K562 (cell line): Measurements from ENCODE around the gene RBM19. TPM values are rescaled to one million over a fixed set of nuclear protein-coding genes. Genes with fewer than 3 reads are reported as not detected.

ENCODE experiments used
- ATAC-seq: fragments of 200-7000 bp; cut with Tn5 transposase; 3 replicates; pipeline ENCODE4 v1.9.1; 2020; ENCODE audit warnings: moderate library complexity
- BruUV-seq: library from RNA; stranded (reverse); fragments of 400-500 nt; replicated peaks from 2 replicates; lab custom pipeline; 2021; lab: Mats Ljungman, UMichigan
- CTCF ChIA-PET: fragments of 300-600 bp; formaldehyde crosslinking; extraction: SDS; loops from one replicate; lab custom pipeline; 2021; ENCODE audit warnings: low intra/inter-chr PET ratio; lab: Yijun Ruan, JAX
- POLR2A ChIA-PET: fragments of 300-600, 350-650 bp; sonication (Branson Sonifier 250); formaldehyde crosslinking; extraction: SDS; loops from one replicate; lab custom pipeline; 2021; ENCODE audit warnings: antibody characterized with exemption, inconsistent platforms; lab: Yijun Ruan, JAX
- DNase-seq, 4 experiments: peaks; one replicate each; pipeline versions ENCODE4 v3.0.0 to v3.0.0-alpha.2; 2011 to 2018; ENCODE audit warnings: low spot score in 3 of 4, mixed read lengths in 3 of 4; ENCODE audit errors: extremely low read depth in 1 of 4
- FAIRE-seq: peaks from 2 replicates; lab custom pipeline; 2011; peaks lifted over from hg19 to GRCh38; lab: Jason Lieb, UNC
- H2AFZ ChIP-seq: 2 replicates; pipeline ENCODE4 v1.6.0; 2011; ENCODE audit warnings: low read depth, low read length, control low read depth, inconsistent platforms
- H3K27ac ChIP-seq: fragments of 200-600 bp; 3 replicates; pipeline ENCODE4 v1.8.0; 2011; ENCODE audit warnings: low read depth, mild to moderate bottlenecking, control low read depth, inconsistent platforms, low read length, moderate library complexity, mixed read lengths; ENCODE audit errors: extremely low read depth
- H3K27me3 ChIP-seq, 2 experiments: fragments of 300-600 bp in 1 of 2; 2 replicates in 1 of 2; 3 replicates in 1 of 2; pipeline versions ENCODE4 v1.6.0 to v1.8.0; 2011; ENCODE audit warnings: inconsistent platforms in 2 of 2, low read length in 2 of 2, mild to moderate bottlenecking in 1 of 2, mixed read lengths in 1 of 2, moderate library complexity in 1 of 2; ENCODE audit not compliant: control insufficient read depth in 2 of 2, insufficient read depth in 2 of 2
- H3K36me3 ChIP-seq: fragments of 300-600 bp; 3 replicates; pipeline ENCODE4 v1.8.0; 2011; ENCODE audit warnings: mild to moderate bottlenecking, low read length, inconsistent platforms; ENCODE audit not compliant: control insufficient read depth, insufficient read depth
- H3K4me1 ChIP-seq, 2 experiments: fragments of 200-600 bp in 1 of 2; replicated peaks in 1 of 2; 2 replicates in 1 of 2; 3 replicates in 1 of 2; pipeline versions ENCODE4 v1.5.1 to v1.8.0; 2011; ENCODE audit warnings: inconsistent platforms in 2 of 2, low read length in 2 of 2, mild to moderate bottlenecking in 1 of 2, mixed read lengths in 1 of 2, moderate library complexity in 1 of 2; ENCODE audit not compliant: control insufficient read depth in 2 of 2, insufficient read depth in 2 of 2
- H3K4me2 ChIP-seq: 2 replicates; pipeline ENCODE4 v1.6.1; 2011; ENCODE audit warnings: low read length, control low read depth, inconsistent platforms, mixed read lengths; ENCODE audit not compliant: insufficient read depth
- H3K4me3 ChIP-seq: fragments of 200-600 bp; sonication (generic), shearing (Covaris generic); 2 replicates; pipeline ENCODE4 v1.5.1; 2016; ENCODE audit warnings: control low read depth, inconsistent platforms
- H3K79me2 ChIP-seq: fragments of 200-600 bp; 3 replicates; pipeline ENCODE4 v1.8.0; 2011; ENCODE audit warnings: low read length, inconsistent platforms; ENCODE audit not compliant: control insufficient read depth, insufficient read depth
- H3K9ac ChIP-seq, 2 experiments: 2 replicates each; pipeline versions ENCODE4 v1.6.0 to v1.6.1; 2011; ENCODE audit warnings: low read depth in 2 of 2, low read length in 2 of 2, control low read depth in 1 of 2, inconsistent platforms in 1 of 2, mild to moderate bottlenecking in 1 of 2, mixed read lengths in 1 of 2; ENCODE audit not compliant: insufficient read depth in 1 of 2
- H3K9me1 ChIP-seq: one replicate; pipeline ENCODE4 v1.6.0; 2011; ENCODE audit warnings: inconsistent platforms, mild to moderate bottlenecking, low read length, moderate library complexity; ENCODE audit not compliant: control insufficient read depth, insufficient read depth
- H3K9me3 ChIP-seq: replicated peaks from 2 replicates; pipeline ENCODE4 v1.5.1; 2011; ENCODE audit warnings: low read depth, low read length, inconsistent platforms; ENCODE audit not compliant: control insufficient read depth, insufficient read depth
- H4K20me1 ChIP-seq: replicated peaks from 2 replicates; pipeline ENCODE4 v1.6.1; 2011; ENCODE audit warnings: low read length, inconsistent platforms, mixed read lengths; ENCODE audit not compliant: control insufficient read depth, insufficient read depth
- ADNP ChIP-seq: fragments of 200-800 bp; sonication (Bioruptor generic); IDR thresholded peaks from 2 replicates; pipeline ENCODE4 v1.6.1; 2016; ENCODE audit warnings: missing genetic modification characterization, missing compliant biosample characterization
- ARID1B ChIP-seq: fragments of 450-650 bp; IDR thresholded peaks from 2 replicates; pipeline ENCODE4 v1.6.1; 2016; ENCODE audit warnings: antibody characterized with exemption, mild to moderate bottlenecking, inconsistent platforms
- BCOR ChIP-seq: fragments of 450-650 bp; IDR thresholded peaks from 2 replicates; pipeline ENCODE4 v1.6.1; 2016
- BRD9 ChIP-seq: fragments of 450-650 bp; IDR thresholded peaks from 2 replicates; pipeline ENCODE4 v1.6.1; 2018; ENCODE audit warnings: low read depth; ENCODE audit not compliant: partially characterized antibody
- HIVEP1 ChIP-seq: fragments of 250-450 bp; sonication (Bioruptor Pico); IDR thresholded peaks from 2 replicates; pipeline ENCODE4 v1.4.0; 2020; ENCODE audit warnings: mild to moderate bottlenecking
- KDM1A ChIP-seq, 2 experiments: fragments of 450-650 bp; IDR thresholded peaks; 2 replicates each; pipeline ENCODE4 v1.6.1; 2016; ENCODE audit warnings: mild to moderate bottlenecking in 2 of 2
- OTX1 ChIP-seq: fragments of 450-650 bp; formaldehyde crosslinking; IDR thresholded peaks from 2 replicates; pipeline ENCODE4 v1.4.0; 2022; ENCODE audit warnings: mild to moderate bottlenecking
- RBM25 ChIP-seq: fragments of 200-400 bp; formaldehyde crosslinking; IDR thresholded peaks from 2 replicates; pipeline ENCODE4 v1.6.1; 2018; ENCODE audit warnings: low read length, low read depth, moderate library complexity; ENCODE audit not compliant: severe bottlenecking
- SFPQ ChIP-seq: fragments of 200-400 bp; formaldehyde crosslinking; IDR thresholded peaks from 2 replicates; pipeline ENCODE4 v1.6.1; 2017; ENCODE audit warnings: mild to moderate bottlenecking, low read depth, low read length, moderate library complexity
- SMARCA5 ChIP-seq: fragments of 450-650 bp; IDR thresholded peaks from 2 replicates; pipeline ENCODE4 v1.6.1; 2016
- SRSF7 ChIP-seq: fragments of 200-400 bp; formaldehyde crosslinking; optimal IDR thresholded peaks from 2 replicates; pipeline ENCODE3; 2017; ENCODE audit warnings: mild to moderate bottlenecking, low read depth, low read length
- ZFP36 ChIP-seq: fragments of 150-350 bp; IDR thresholded peaks from 2 replicates; pipeline ENCODE4 v1.6.1; 2018; ENCODE audit warnings: low read length, low read depth; ENCODE audit not compliant: partially characterized antibody
- WGBS: fragments of 100-300 bp; shearing (Covaris generic); methylation state at CpG from one replicate; pipeline ENCODE4 v1.1.6; 2016; ENCODE audit warnings: low coverage, mixed read lengths; ENCODE audit not compliant: insufficient coverage; ENCODE audit errors: missing lambda C conversion rate; 5-methylcytosine and 5-hydroxymethylcytosine counted together
- in situ Hi-C: fragments of 300-500 bp; cut with MboI; formaldehyde crosslinking; loops from 4 replicates; pipeline ENCODE4 v1.15.0; 2018; ENCODE audit warnings: inconsistent platforms, mixed read lengths
- intact Hi-C: fragments of 100-400 bp; cut with micrococcal nuclease; formaldehyde crosslinking; loops from 2 replicates; pipeline ENCODE4 v1.14.2; 2022
- polyA plus RNA-seq, 8 experiments: library from polyadenylated mRNA; depleted of rRNA in 4 of 8; stranded (reverse) in 5 of 8; unstranded in 3 of 8; fragments of >200 nt; fragmentation: Nextera tagmentation in 2 of 8; fragmentation: Illumina TruSeq in 1 of 8; extraction: Ambion mirVana in 2 of 8; extraction: Trizol in 1 of 8; gene quantifications; 2 replicates each; pipeline versions ENCODE4 v1.2.1 to v1.2.3, GENCODE V29; 2011 to 2014; ENCODE audit warnings: inconsistent platforms in 1 of 8, missing spikeins in 1 of 8
- total RNA-seq, 7 experiments: library from RNA; depleted of rRNA in 6 of 7; stranded (reverse); fragments of >200 nt in 6 of 7; fragmentation: Illumina TruSeq in 2 of 7; extraction: Trizol in 2 of 7; gene quantifications; 2 replicates each; pipeline versions ENCODE4 v1.2.1 to v1.2.3, GENCODE V29; 2011 to 2021; ENCODE audit warnings: low replicate concordance in 1 of 7

Gene RBM19
- total and polyA plus RNA-seq, 9 of the 15 experiments (the other 6 are each of a cell fraction or from before 2014, with no cell fraction given), result 16.0 to 58.4 (median 37.9) TPM

- no TSS peak for BruUV-seq
- ChIA-PET POLR2A (interaction anchor here (0.6 to 1.3 kb wide), 5 partner anchors 13 to 1977 kb away, joined by 3 to 5 read pairs (median 3); partner anchors contain the start of gene RBM19), CTCF (interaction anchor here (0.7 to 2.1 kb wide), 4 partner anchors 526 to 1773 kb away, joined by 3 to 16 read pairs (median 4); no protein-coding TSS in a partner anchor)
- Histone ChIP-seq H2AFZ (no peak overlapping the region), H3K4me3 (no peak overlapping the region), H3K27ac (no peak overlapping the region), H3K9me1 (no peaks in the 10 kb centered on the region), H3K9me3 (no peaks in the 10 kb centered on the region), H3K27me3 (peaks cover 3 to 5% of the 10 kb centered on the region in 2 experiments; a peak in 3 of 5 replicates), H3K4me1 (no peaks in the 10 kb centered on the region), H3K36me3 (no peaks in the 10 kb centered on the region), H3K79me2 (no peaks in the 10 kb centered on the region), H4K20me1 (peaks cover 5% of the 10 kb centered on the region; the same call in 1 of the 2 replicates), H3K9ac (no peak overlapping the region), H3K4me2 (no peak overlapping the region)
- ATAC-seq (no peak; the same call in 2 of the 3 replicates), FAIRE-seq (no peak), DNase-seq (no peak)
- in situ Hi-C loops (loop anchor here (10.0 to 25.0 kb wide), 3 partner anchors 525 to 1957 kb away; no protein-coding TSS in a partner anchor), intact Hi-C loops (loop anchor here (1.0 to 10.0 kb wide), 2 partner anchors 528 to 1775 kb away; no protein-coding TSS in a partner anchor)
- 0% methylated on average over 2 of the region's 2 CpGs for WGBS
- TF ChIP-seq ADNP (tag), result 0 out of 2 replicates have a peak, but pooled peaks have one; percentile 59
- TF ChIP-seq BRD9, result peak; percentile 87
- TF ChIP-seq KDM1A (IDR thresholded peaks at IDR 0.05), result peak in 1 of 2 experiments; percentile 32; a peak in 1 of 4 replicates
- no peak for TF ChIP-seq ARID1B
- TF ChIP-seq BCOR, result 0 out of 2 replicates have a peak, but pooled peaks have one; percentile 31
- TF ChIP-seq RBM25, result peak; percentile 72
- peak; percentile 53 for TF ChIP-seq ZFP36
- no peak for TF ChIP-seq OTX1
- 0 out of 2 replicates have a peak, but pooled peaks have one; percentile 51 for TF ChIP-seq SMARCA5
- no peak for TF ChIP-seq SRSF7
- no peak for TF ChIP-seq HIVEP1 (CRISPR knock-in tag)
- TF ChIP-seq SFPQ, result no peak
Observed at GRCh38 chr12:113980054-113980453, 13.9 kb upstream of the RBM19 start.
